GM12878 (cell line): Measurements from ENCODE around the gene FOXP1. TPM values are rescaled to one million over a fixed set of nuclear protein-coding genes. Genes with fewer than 3 reads are reported as not detected.
A peak's percentile ranks its signal among the peaks of the same experiment; 100 is the strongest.

Experiments
- ATAC-seq: fragments of 200-7000 bp; cut with Tn5 transposase; 3 replicates; pipeline ENCODE4 v1.9.1; 2020; ENCODE audit warnings: mild to moderate bottlenecking, moderate library complexity
- BruUV-seq: library from RNA; stranded (reverse); fragments of 400-500 nt; replicated peaks from 2 replicates; lab custom pipeline; 2021; lab: Mats Ljungman, UMichigan
- CTCF ChIA-PET: fragments of 300-600 bp; sonication (Branson Sonifier 250); formaldehyde crosslinking; extraction: SDS; loops from one replicate; lab custom pipeline; 2021; ENCODE audit warnings: inconsistent platforms; lab: Yijun Ruan, JAX
- POLR2A ChIA-PET: fragments of 350-600 bp; formaldehyde crosslinking; extraction: SDS; loops from one replicate; lab custom pipeline; 2021; ENCODE audit warnings: inconsistent platforms; lab: Charles Lee
- RAD21 ChIA-PET: fragments of 300-600 bp; sonication (Branson Sonifier 250); formaldehyde crosslinking; loops from one replicate; lab custom pipeline; 2023; ENCODE audit warnings: antibody characterized with exemption; ENCODE audit not compliant: unreplicated experiment; lab: Charles Lee
- SMC1A ChIA-PET: fragments of 300-600 bp; sonication (Branson Sonifier 250); formaldehyde crosslinking; loops from one replicate; lab custom pipeline; 2023; ENCODE audit not compliant: unreplicated experiment, uncharacterized antibody; lab: Charles Lee
- DNase-seq: peaks from one replicate; pipeline ENCODE4 v3.0.0-alpha.2; 2011; ENCODE audit warnings: low read depth, low spot score
- FAIRE-seq: peaks from 3 replicates; lab custom pipeline; 2011; peaks lifted over from hg19 to GRCh38; lab: Jason Lieb, UNC
- H2AFZ ChIP-seq: 2 replicates; pipeline ENCODE4 v1.6.0; 2011; ENCODE audit warnings: low read depth, low read length, control low read depth; ENCODE audit not compliant: control insufficient read depth
- H3K27ac ChIP-seq: 2 replicates; pipeline ENCODE4 v1.5.1; 2011; ENCODE audit warnings: control low read depth; ENCODE audit not compliant: control insufficient read depth, insufficient read depth
- H3K27me3 ChIP-seq, 2 experiments: replicated peaks in 1 of 2; 2 replicates each; pipeline versions ENCODE4 v1.6.0 to v1.6.1; 2011; ENCODE audit warnings: low read length in 1 of 2; ENCODE audit not compliant: control insufficient read depth in 2 of 2, insufficient read depth in 2 of 2
- H3K36me3 ChIP-seq, 2 experiments: 2 replicates each; pipeline ENCODE4 v1.5.1; 2011; ENCODE audit warnings: low read length in 1 of 2; ENCODE audit not compliant: control insufficient read depth in 2 of 2, insufficient read depth in 2 of 2
- H3K4me1 ChIP-seq: 2 replicates; pipeline ENCODE4 v1.6.1; 2011; ENCODE audit warnings: mild to moderate bottlenecking, low read length, moderate library complexity, mixed read lengths; ENCODE audit not compliant: control insufficient read depth, insufficient read depth
- H3K4me2 ChIP-seq: 2 replicates; pipeline ENCODE4 v1.6.0; 2011; ENCODE audit warnings: control low read depth; ENCODE audit not compliant: control insufficient read depth, insufficient read depth
- H3K4me3 ChIP-seq: fragments of 200-600 bp; sonication (generic); 2 replicates; pipeline ENCODE4 v1.5.1; 2016
- H3K79me2 ChIP-seq: 2 replicates; pipeline ENCODE4 v1.6.0; 2011; ENCODE audit warnings: low read length; ENCODE audit not compliant: control insufficient read depth, insufficient read depth
- H3K9ac ChIP-seq: 2 replicates; pipeline ENCODE4 v1.8.0; 2011; ENCODE audit warnings: low read length, control low read depth, mixed read lengths; ENCODE audit not compliant: control insufficient read depth, insufficient read depth
- H3K9me3 ChIP-seq: replicated peaks from 3 replicates; pipeline ENCODE4 v1.5.1; 2011; ENCODE audit warnings: mild to moderate bottlenecking, low read length; ENCODE audit not compliant: control insufficient read depth, insufficient read depth
- H4K20me1 ChIP-seq: 2 replicates; pipeline ENCODE4 v1.6.0; 2011; ENCODE audit not compliant: control insufficient read depth, insufficient read depth
- ASH2L ChIP-seq: fragments of 300-600, 200-600 bp; sonication (generic); IDR thresholded peaks from 2 replicates; pipeline ENCODE4 v1.6.1; 2017; ENCODE audit warnings: low read depth, mild to moderate bottlenecking, borderline replicate concordance
- CTCF ChIP-seq, 3 experiments: IDR thresholded peaks in 2 of 3; conservative IDR thresholded peaks in 1 of 3; 2 replicates each; pipeline ENCODE4 v1.5.1; 2011; ENCODE audit warnings: low read depth in 3 of 3, low read length in 3 of 3, mild to moderate bottlenecking in 3 of 3, control low read depth in 2 of 3, moderate library complexity in 2 of 3, inconsistent platforms in 1 of 3, mixed read lengths in 1 of 3; ENCODE audit not compliant: control insufficient read depth in 2 of 3, insufficient read depth in 1 of 3; ENCODE audit errors: extremely low read depth in 1 of 3
- FOS ChIP-seq: IDR thresholded peaks from 3 replicates; pipeline ENCODE4 v1.6.1; 2011; ENCODE audit warnings: borderline replicate concordance; ENCODE audit not compliant: insufficient read length; ENCODE audit errors: extremely low read depth
- MTA2 ChIP-seq: fragments of 450-650 bp; IDR thresholded peaks from 2 replicates; pipeline ENCODE4 v1.6.1; 2016; ENCODE audit warnings: low read depth, mild to moderate bottlenecking, moderate library complexity
- MYC ChIP-seq: IDR thresholded peaks from 2 replicates; pipeline ENCODE4 v1.6.1; 2011; ENCODE audit warnings: mild to moderate bottlenecking, low read length, moderate library complexity, inconsistent platforms; ENCODE audit not compliant: insufficient read depth, insufficient replicate concordance, insufficient read length, severe bottlenecking
- REST ChIP-seq: IDR thresholded peaks from 2 replicates; pipeline ENCODE4 v1.6.1; 2012; ENCODE audit warnings: mild to moderate bottlenecking, low read depth, low read length
- TCF3 ChIP-seq: IDR thresholded peaks from 2 replicates; pipeline ENCODE4 v1.6.1; 2012; ENCODE audit warnings: low read depth, mild to moderate bottlenecking, low read length, borderline replicate concordance; ENCODE audit not compliant: insufficient read depth
- WGBS: methylation state at CpG from one replicate; pipeline ENCODE4 v1.1.6; 2016; ENCODE audit warnings: low lambda C conversion rate; ENCODE audit not compliant: insufficient replicate concordance, insufficient coverage; ENCODE audit errors: missing lambda C conversion rate; 5-methylcytosine and 5-hydroxymethylcytosine counted together
- in situ Hi-C: fragments of 300-500 bp; cut with MboI; formaldehyde crosslinking; loops from 9 replicates; pipeline ENCODE4 v1.14.3; 2018; ENCODE audit warnings: mixed read lengths
- intact Hi-C: fragments of 100-400 bp; cut with micrococcal nuclease; formaldehyde crosslinking; loops from one replicate; pipeline ENCODE4 v1.14.2; 2022; ENCODE audit not compliant: unreplicated experiment
- polyA plus RNA-seq, 11 experiments: library from polyadenylated mRNA; depleted of rRNA in 4 of 11; unstranded in 6 of 11; stranded (reverse) in 5 of 11; fragments of >200 nt; fragmentation: Nextera tagmentation in 4 of 11; fragmentation: Illumina TruSeq in 1 of 11; extraction: Ambion mirVana in 4 of 11; extraction: Trizol in 1 of 11; gene quantifications; 1 replicate in 1 of 11; 2 replicates in 10 of 11; pipeline versions ENCODE4 v1.2.1 to v1.2.3, GENCODE V29; 2011 to 2016; ENCODE audit warnings: inconsistent platforms in 2 of 11, missing spikeins in 2 of 11, low read depth in 1 of 11
- total RNA-seq, 4 experiments: library from RNA; depleted of rRNA in 3 of 4; stranded (reverse); fragments of >200 nt in 3 of 4; fragmentation: Illumina TruSeq in 1 of 4; extraction: Trizol in 1 of 4; gene quantifications; 2 replicates each; pipeline versions ENCODE4 v1.2.1 to v1.2.3, GENCODE V29; 2013 to 2021

The FOXP1 gene
- total and polyA plus RNA-seq, 10 of the 15 experiments (the other 5 are each of a cell fraction or from before 2014, with no cell fraction given): 0.05 to 1.6 (median 0.20) TPM; not detected in 1

GRCh38 chr3:71086777-71087142 is 496.8 kb downstream of the FOXP1 start:
- Histone ChIP-seq H3K4me2 (no peak overlapping the region), H2AFZ (no peak overlapping the region), H3K4me1 (peaks cover 34% of the 10 kb centered on the region), H3K79me2 (no peaks in the 10 kb centered on the region), H3K9me3 (peaks cover 2% of the 10 kb centered on the region; the same call in 1 of the 3 replicates), H3K27me3 (no peaks in the 10 kb centered on the region), H3K27ac (peak overlapping the region; percentile 27), H4K20me1 (no peaks in the 10 kb centered on the region), H3K9ac (no peak overlapping the region), H3K36me3 (no peaks in the 10 kb centered on the region), H3K4me3 (no peak overlapping the region)
- FAIRE-seq (no peak), DNase-seq (no peak), ATAC-seq (no peak)
- TF ChIP-seq MTA2: no peak
- TF ChIP-seq ASH2L: no peak
- TF ChIP-seq CTCF (IDR thresholded peaks at IDR 0.05 in 2 of 3, conservative IDR thresholded peaks at IDR 0.05 in 1 of 3; ENCODE audit: control insufficient read depth in 2 of 3, extremely low read depth in 1 of 3, insufficient read depth in 1 of 3, low read depth in 3 of 3, low read length in 3 of 3): no peak
- TF ChIP-seq FOS: no peak
- no peak for TF ChIP-seq MYC
- no peak for TF ChIP-seq REST
- TF ChIP-seq TCF3: no peak
- ChIA-PET RAD21 (no interaction called here), SMC1A (no interaction called here), CTCF (interaction anchor here (1.2 kb wide), 1 partner anchor 77 kb away, joined by 4 read pairs; no protein-coding TSS in a partner anchor), POLR2A (no interaction called here)
- WGBS: 67% methylated on average over 4 of the region's 4 CpGs
- intact Hi-C loops (loop anchor here (1.0 to 2.0 kb wide), 4 partner anchors 64 to 306 kb away; no protein-coding TSS in a partner anchor), in situ Hi-C loops (loop anchor here (10.0 kb wide), 1 partner anchor 308 kb away; no protein-coding TSS in a partner anchor)
- BruUV-seq: TSS peak; percentile 76
